Measurements from ENCODE around the gene TAC4.

- no peak for TF ChIP-seq CTCF (IDR thresholded peaks at IDR 0.05)
- TF ChIP-seq POLR2A (IDR thresholded peaks at IDR 0.05): no peak
- no peak for TF ChIP-seq EP300 (IDR thresholded peaks at IDR 0.05)
These were observed 19.1 kb upstream of the TAC4 start for GRCh38 chr17:49866882-49867413.

All from gastroesophageal sphincter (tissue), 3 donors.